ENCODE measurements around the gene PHC3. TPM values are rescaled to one million over a fixed set of nuclear protein-coding genes. Genes with fewer than 3 reads are reported as not detected.
A peak's percentile ranks its signal among the peaks of the same experiment; 100 is the strongest.

Gene PHC3
- total RNA-seq, 1 donor from 2014 or later: 105 TPM

- Mint-ChIP-seq H3K4me3 (no peak overlapping the region), H3K4me1 (peaks cover 7% of the 10 kb centered on the region), H3K27ac (no peak overlapping the region), H3K36me3 (ENCODE audit: low read depth) (no peaks in the 10 kb centered on the region), H3K27me3 (no peaks in the 10 kb centered on the region), H3K9me3 (no peaks in the 10 kb centered on the region)
- DNase-seq: no peak
- ATAC-seq (ENCODE audit: low read depth): peak; percentile 7
- ChIA-PET CTCF (interaction anchor here (0.8 to 2.3 kb wide), 3 partner anchors 13 to 623 kb away, joined by 3 to 9 read pairs (median 5); no protein-coding TSS in a partner anchor), POLR2A (no interaction called here)
- TF ChIP-seq CTCF (IDR thresholded peaks at IDR 0.05): no peak
- intact Hi-C loops (cut with micrococcal nuclease): loop anchor here (1.0 to 10.0 kb wide), 5 partner anchors 121 to 623 kb away; partner anchors contain the start of gene LRRC31
These were observed 8.1 kb upstream of the PHC3 start for GRCh38 chr3:170189398-170190256.

GRCh38 chr3:170180079-170180907, 1.2 kb downstream of the PHC3 start:
- TF ChIP-seq CTCF (IDR thresholded peaks at IDR 0.05): no peak
- POLR2A ChIA-PET: interaction anchor here (0.6 to 2.4 kb wide), 16 partner anchors 9 to 416 kb away, joined by 3 to 25 read pairs (median 4); partner anchors contain the start of genes ACTRT3, MYNN, SEC62 and SKIL
- intact Hi-C loops (cut with micrococcal nuclease): loop anchor here (2.0 to 10.0 kb wide), 5 partner anchors 43 to 692 kb away; partner anchors contain the start of genes LRRC31, LRRC34, LRRIQ4 and PRKCI
- DNase-seq (no peak), ATAC-seq (ENCODE audit: low read depth) (peak; percentile 16)
- H3K36me3 Mint-ChIP-seq (ENCODE audit: low read depth): peaks cover 38% of the 10 kb centered on the region
- H3K27ac Mint-ChIP-seq: peak overlapping the region; percentile 98
- peaks cover 34% of the 10 kb centered on the region for H3K4me1 Mint-ChIP-seq
- peak overlapping the region; percentile 96 for H3K4me3 Mint-ChIP-seq
- CTCF ChIA-PET: interaction anchor here (0.6 kb wide), 1 partner anchor 160 kb away, joined by 3 read pairs; no protein-coding TSS in a partner anchor
- H3K9me3 Mint-ChIP-seq: no peaks in the 10 kb centered on the region
- no peaks in the 10 kb centered on the region for H3K27me3 Mint-ChIP-seq

GRCh38 chr3:170179432-170179831, 2.1 kb downstream of the PHC3 start:
- ATAC-seq (ENCODE audit: low read depth) (no peak), DNase-seq (no peak)
- no peaks in the 10 kb centered on the region for H3K27me3 Mint-ChIP-seq
- TF ChIP-seq CTCF (IDR thresholded peaks at IDR 0.05): no peak
- no peaks in the 10 kb centered on the region for H3K9me3 Mint-ChIP-seq
- POLR2A ChIA-PET: interaction anchor here (0.9 to 2.0 kb wide), 4 partner anchors 78 to 410 kb away, joined by 3 to 7 read pairs (median 4); partner anchors contain the start of genes ACTRT3 and SEC62
- H3K36me3 Mint-ChIP-seq (ENCODE audit: low read depth): peaks cover 45% of the 10 kb centered on the region
- CTCF ChIA-PET: no interaction called here
- peaks cover 40% of the 10 kb centered on the region for H3K4me1 Mint-ChIP-seq
- H3K4me3 Mint-ChIP-seq: peak overlapping the region; percentile 96
- intact Hi-C loops (cut with micrococcal nuclease): loop anchor here (2.0 to 5.0 kb wide), 2 partner anchors 15 to 37 kb away; no protein-coding TSS in a partner anchor
- peak overlapping the region; percentile 98 for H3K27ac Mint-ChIP-seq

GRCh38 chr3:170178651-170179050, 2.9 kb downstream of the PHC3 start:
- no peak for TF ChIP-seq CTCF (IDR thresholded peaks at IDR 0.05)
- DNase-seq (no peak), ATAC-seq (ENCODE audit: low read depth) (no peak)
- Mint-ChIP-seq H3K9me3 (no peaks in the 10 kb centered on the region), H3K36me3 (ENCODE audit: low read depth) (peaks cover 48% of the 10 kb centered on the region), H3K4me1 (peaks cover 42% of the 10 kb centered on the region), H3K4me3 (peak overlapping the region; percentile 42), H3K27me3 (no peaks in the 10 kb centered on the region), H3K27ac (peak overlapping the region; percentile 50)
- intact Hi-C loops (cut with micrococcal nuclease): loop anchor here (2.0 to 5.0 kb wide), 2 partner anchors 14 to 36 kb away; no protein-coding TSS in a partner anchor
- ChIA-PET CTCF (interaction anchor here (0.7 kb wide), 1 partner anchor 50 kb away, joined by 6 read pairs; no protein-coding TSS in a partner anchor), POLR2A (interaction anchor here (0.6 kb wide), 1 partner anchor 179 kb away, joined by 3 read pairs; the partner anchor contains the start of gene SKIL)

All from activated B cell treated with CpG ODN at 0.5 μM for 24 hours (primary cell).